Smooth muscle cell (in vitro differentiated cells): Measurements from ENCODE around the gene COBL. TPM values are rescaled to one million over a fixed set of nuclear protein-coding genes. Genes with fewer than 3 reads are reported as not detected.

Experiments used
- DNase-seq: peaks from one replicate; lab custom pipeline; 2025; ENCODE audit not compliant: unreplicated experiment; lab: John Stamatoyannopoulos, UW
- H2AFZ ChIP-seq: fragments of 200-600 bp; sonication (generic); 2 replicates; pipeline ENCODE4 v1.6.0; 2016; ENCODE audit warnings: antibody characterized with exemption, low read depth, mild to moderate bottlenecking
- H3F3A ChIP-seq: fragments of 200-600 bp; sonication (generic); 2 replicates; pipeline ENCODE4 v1.6.0; 2017; ENCODE audit warnings: antibody characterized with exemption, low read depth
- H3K27ac ChIP-seq: fragments of 200-600 bp; sonication (generic); 2 replicates; pipeline ENCODE4 v1.5.1; 2016; ENCODE audit warnings: low read depth, mild to moderate bottlenecking
- H3K27me3 ChIP-seq: fragments of 200-600 bp; sonication (generic); 2 replicates; pipeline ENCODE4 v1.6.1; 2016; ENCODE audit warnings: low read depth, mild to moderate bottlenecking
- H3K36me3 ChIP-seq: fragments of 200-600 bp; sonication (generic); 2 replicates; pipeline ENCODE4 v1.5.1; 2016; ENCODE audit warnings: low read depth
- H3K4me1 ChIP-seq: fragments of 200-600 bp; sonication (generic); 2 replicates; pipeline ENCODE4 v1.5.1; 2016; ENCODE audit warnings: low read depth
- H3K4me2 ChIP-seq: fragments of 200-600 bp; sonication (generic); 2 replicates; pipeline ENCODE4 v1.6.0; 2016; ENCODE audit warnings: mild to moderate bottlenecking
- H3K4me3 ChIP-seq: fragments of 200-600 bp; sonication (generic); 2 replicates; pipeline ENCODE4 v1.5.1; 2016; ENCODE audit warnings: mild to moderate bottlenecking
- H3K79me2 ChIP-seq: fragments of 200-600 bp; sonication (generic); 2 replicates; pipeline ENCODE4 v1.6.0; 2016; ENCODE audit warnings: low read depth, mild to moderate bottlenecking
- H3K9ac ChIP-seq: fragments of 200-600 bp; sonication (generic); 2 replicates; pipeline ENCODE4 v1.6.0; 2016; ENCODE audit warnings: low read depth
- H3K9me3 ChIP-seq: fragments of 200-600 bp; sonication (generic); replicated peaks from 2 replicates; pipeline ENCODE4 v1.5.1; 2016; ENCODE audit warnings: low read depth
- H4K20me1 ChIP-seq: fragments of 200-600 bp; sonication (generic); 2 replicates; pipeline ENCODE4 v1.6.0; 2016; ENCODE audit warnings: low read depth
- CTCF ChIP-seq: fragments of 200-600 bp; sonication (generic); IDR thresholded peaks from 2 replicates; pipeline ENCODE4 v1.5.1; 2017; ENCODE audit warnings: borderline replicate concordance, mild to moderate bottlenecking, antibody characterized with exemption; ENCODE audit not compliant: insufficient read depth, poor library complexity, severe bottlenecking
- WGBS: methylation state at CpG from one replicate; pipeline ENCODE4 v1.1.7; 2016; ENCODE audit warnings: low lambda C conversion rate; 5-methylcytosine and 5-hydroxymethylcytosine counted together
- polyA plus RNA-seq: library from polyadenylated mRNA; unstranded; fragments of >200 nt; fragmentation: Nextera tagmentation; extraction: Ambion mirVana; gene quantifications from 2 replicates; pipeline ENCODE4 v1.2.1, GENCODE V29; 2016
- total RNA-seq: library from RNA; depleted of rRNA; stranded (reverse); fragments of >200 nt; gene quantifications from 2 replicates; pipeline ENCODE4 v1.2.3, GENCODE V29; 2014

The COBL gene
- total and polyA plus RNA-seq, 2 experiments from 2014 or later, result 0.47 to 2.8 TPM

- WGBS, result 73% methylated on average over 3 of the region's 3 CpGs
- no peak for DNase-seq
These were observed 26.3 kb downstream of the COBL start for GRCh38 chr7:51290304-51290637.

GRCh38 chr7:51289623-51290303, 26.8 kb downstream of the COBL start:
- Histone ChIP-seq H2AFZ (peak overlapping the region; percentile 14), H3F3A (no peaks in the 10 kb centered on the region), H3K4me1 (peaks cover 11% of the 10 kb centered on the region), H4K20me1 (no peaks in the 10 kb centered on the region), H3K4me3 (no peak overlapping the region), H3K4me2 (no peak overlapping the region), H3K27ac (no peak overlapping the region), H3K27me3 (no peaks in the 10 kb centered on the region), H3K9ac (no peak overlapping the region), H3K36me3 (no peaks in the 10 kb centered on the region), H3K9me3 (no peaks in the 10 kb centered on the region), H3K79me2 (peaks cover 8% of the 10 kb centered on the region)
- TF ChIP-seq CTCF, result no peak
- DNase-seq, result no peak
- WGBS, result 75% methylated on average over 4 of the region's 4 CpGs

More at GRCh38 chr7:51290304-51290637, 26.3 kb downstream of the COBL start:
- H3F3A ChIP-seq, result no peaks in the 10 kb centered on the region
- peaks cover 11% of the 10 kb centered on the region for H3K4me1 ChIP-seq
- no peak overlapping the region for H3K9ac ChIP-seq
- H2AFZ ChIP-seq, result no peak overlapping the region
- H3K79me2 ChIP-seq, result peaks cover 8% of the 10 kb centered on the region
- no peak overlapping the region for H3K4me3 ChIP-seq
- no peaks in the 10 kb centered on the region for H3K9me3 ChIP-seq
- no peaks in the 10 kb centered on the region for H3K27me3 ChIP-seq
- TF ChIP-seq CTCF, result no peak
- H3K27ac ChIP-seq, result no peak overlapping the region
- H4K20me1 ChIP-seq, result no peaks in the 10 kb centered on the region
- H3K4me2 ChIP-seq, result no peak overlapping the region
- H3K36me3 ChIP-seq, result no peaks in the 10 kb centered on the region

- Histone ChIP-seq H3K36me3 (no peaks in the 10 kb centered on the region), H3K9me3 (no peaks in the 10 kb centered on the region), H3K9ac (no peak overlapping the region), H2AFZ (peak overlapping the region; percentile 14), H3K4me3 (no peak overlapping the region), H3K27me3 (no peaks in the 10 kb centered on the region), H3F3A (no peaks in the 10 kb centered on the region), H3K27ac (no peak overlapping the region), H3K4me2 (no peak overlapping the region), H4K20me1 (no peaks in the 10 kb centered on the region), H3K79me2 (peaks cover 8% of the 10 kb centered on the region), H3K4me1 (peaks cover 11% of the 10 kb centered on the region)
- no peak for DNase-seq
- 71% methylated on average over 7 of the region's 7 CpGs for WGBS
- no peak for TF ChIP-seq CTCF
These were observed 27.6 kb downstream of the COBL start for GRCh38 chr7:51288896-51289622.

- Histone ChIP-seq H3K9me3 (no peaks in the 10 kb centered on the region), H4K20me1 (no peaks in the 10 kb centered on the region), H3K9ac (no peak overlapping the region), H3K4me3 (no peak overlapping the region), H3K27me3 (no peaks in the 10 kb centered on the region), H3K4me2 (no peak overlapping the region), H3K27ac (no peak overlapping the region), H3K4me1 (peaks cover 4% of the 10 kb centered on the region), H2AFZ (no peak overlapping the region), H3K79me2 (peaks cover 8% of the 10 kb centered on the region), H3K36me3 (no peaks in the 10 kb centered on the region), H3F3A (no peaks in the 10 kb centered on the region)
- no peak for DNase-seq
- no peak for TF ChIP-seq CTCF
- WGBS, result 78% methylated on average over 1 of the region's 1 CpG
These were observed 30.2 kb downstream of the COBL start for GRCh38 chr7:51286401-51286800.
